Endothelial cell of umbilical vein (primary cell): ENCODE measurements around the gene B4GALNT1. TPM values are rescaled to one million over a fixed set of nuclear protein-coding genes. Genes with fewer than 3 reads are reported as not detected.

Experiments used
- BruUV-seq: library from RNA; stranded (reverse); fragments of 400-500 nt; replicated peaks from 2 replicates; lab custom pipeline; 2021; lab: Mats Ljungman, UMichigan
- CTCF ChIA-PET: fragments of 300-600, 350-600 bp; sonication (Branson Sonifier 250); formaldehyde crosslinking; loops from one replicate; lab custom pipeline; 2021; ENCODE audit warnings: antibody characterized with exemption, inconsistent platforms; lab: Charles Lee
- POLR2A ChIA-PET: fragments of 300-600, 350-600 bp; sonication (Branson Sonifier 250); formaldehyde crosslinking; loops from one replicate; lab custom pipeline; 2021; ENCODE audit warnings: antibody characterized with exemption, inconsistent platforms; lab: Charles Lee
- DNase-seq: peaks from one replicate; pipeline ENCODE4 v3.0.0-alpha.2; 2011; ENCODE audit warnings: low read depth, low spot score
- FAIRE-seq: peaks from 2 replicates; lab custom pipeline; 2011; peaks lifted over from hg19 to GRCh38; lab: Jason Lieb, UNC
- H2AFZ ChIP-seq: 2 replicates; pipeline ENCODE4 v1.6.0; 2012; ENCODE audit warnings: low read depth, low read length, control low read depth, inconsistent platforms
- H3K27ac ChIP-seq: 2 replicates; pipeline ENCODE4 v1.5.1; 2011; ENCODE audit warnings: low read depth, mild to moderate bottlenecking, control low read depth, low read length, moderate library complexity; ENCODE audit not compliant: insufficient read depth
- H3K27me3 ChIP-seq, 2 experiments: 2 replicates each; pipeline versions ENCODE4 v1.6.0 to v1.6.1; 2011; ENCODE audit warnings: low read length in 2 of 2, mixed read lengths in 1 of 2; ENCODE audit not compliant: control insufficient read depth in 2 of 2, insufficient read depth in 2 of 2
- H3K36me3 ChIP-seq, 2 experiments: 2 replicates in 1 of 2; 3 replicates in 1 of 2; pipeline ENCODE4 v1.5.1; 2011; ENCODE audit warnings: low read length in 2 of 2, mild to moderate bottlenecking in 1 of 2, moderate library complexity in 1 of 2; ENCODE audit not compliant: control insufficient read depth in 2 of 2, insufficient read depth in 2 of 2; ENCODE audit errors: extremely low read depth in 1 of 2
- H3K4me1 ChIP-seq: 3 replicates; pipeline ENCODE4 v1.5.1; 2011; ENCODE audit warnings: mild to moderate bottlenecking, low read length; ENCODE audit not compliant: control insufficient read depth, insufficient read depth; ENCODE audit errors: extremely low read depth
- H3K4me2 ChIP-seq: 2 replicates; pipeline ENCODE4 v1.6.1; 2011; ENCODE audit warnings: low read length, control low read depth, mixed read lengths; ENCODE audit not compliant: insufficient read depth
- H3K4me3 ChIP-seq, 3 experiments: fragments of 200-600 bp in 1 of 3; sonication (generic), shearing (Covaris generic) in 1 of 3; replicated peaks in 1 of 3; 2 replicates each; pipeline ENCODE4 v1.5.1; 2011 to 2016; ENCODE audit warnings: control low read depth in 3 of 3, low read length in 3 of 3, mild to moderate bottlenecking in 2 of 3, inconsistent platforms in 1 of 3, low read depth in 1 of 3, moderate library complexity in 1 of 3; ENCODE audit not compliant: insufficient read depth in 1 of 3
- H3K79me2 ChIP-seq: 2 replicates; pipeline ENCODE4 v1.6.0; 2012; ENCODE audit warnings: low read length, inconsistent platforms; ENCODE audit not compliant: control insufficient read depth, insufficient read depth
- H3K9ac ChIP-seq: replicated peaks from 2 replicates; pipeline ENCODE3; 2011; ENCODE audit warnings: low read length, control low read depth; ENCODE audit not compliant: insufficient read depth; ENCODE audit errors: extremely low read depth
- H3K9me1 ChIP-seq: replicated peaks from 3 replicates; pipeline ENCODE4 v1.6.0; 2011; ENCODE audit warnings: mild to moderate bottlenecking, low read length; ENCODE audit not compliant: control insufficient read depth, insufficient read depth; ENCODE audit errors: extremely low read depth
- H3K9me3 ChIP-seq: replicated peaks from 2 replicates; pipeline ENCODE4 v1.5.1; 2012; ENCODE audit warnings: low read length, inconsistent platforms; ENCODE audit not compliant: control insufficient read depth, insufficient read depth
- H4K20me1 ChIP-seq: replicated peaks from 2 replicates; pipeline ENCODE3; 2011; ENCODE audit warnings: mild to moderate bottlenecking, low read length; ENCODE audit not compliant: control insufficient read depth, insufficient read depth; ENCODE audit errors: extremely low read depth
- EZH2 ChIP-seq: IDR thresholded peaks from 2 replicates; pipeline ENCODE4 v1.6.1; 2012; ENCODE audit warnings: borderline replicate concordance, low read depth, mild to moderate bottlenecking, moderate library complexity, low read length, inconsistent platforms; ENCODE audit not compliant: severe bottlenecking
- FOS ChIP-seq: IDR thresholded peaks from 2 replicates; pipeline ENCODE4 v1.6.1; 2011; ENCODE audit warnings: mild to moderate bottlenecking, low read length, moderate library complexity, borderline replicate concordance; ENCODE audit not compliant: insufficient read depth
- GATA2 ChIP-seq: IDR thresholded peaks from 2 replicates; pipeline ENCODE4 v1.7.0; 2011; ENCODE audit warnings: low read depth, mild to moderate bottlenecking, moderate library complexity, mixed read lengths, low read length; ENCODE audit not compliant: insufficient read length, insufficient read depth
- JUN ChIP-seq: IDR thresholded peaks from 2 replicates; pipeline ENCODE4 v1.6.1; 2011; ENCODE audit warnings: borderline replicate concordance, low read depth; ENCODE audit not compliant: insufficient read length, insufficient read depth
- MYC ChIP-seq: IDR thresholded peaks from one replicate; pipeline ENCODE4 v1.6.1; 2011; ENCODE audit warnings: mild to moderate bottlenecking, low read depth, low read length
- POLR2A ChIP-seq: IDR thresholded peaks from 2 replicates; pipeline ENCODE4 v1.6.1; 2012; ENCODE audit warnings: low read depth, mild to moderate bottlenecking, control low read depth, low read length
- POLR2AphosphoS5 ChIP-seq: IDR thresholded peaks from 2 replicates; pipeline ENCODE4 v1.6.1; 2012; ENCODE audit warnings: low read depth, mild to moderate bottlenecking, control low read depth, low read length, moderate library complexity; ENCODE audit not compliant: insufficient read depth
- dilution Hi-C: fragments of 300-500 bp; cut with MboI; formaldehyde crosslinking; loops from one replicate; pipeline ENCODE4 v1.15.0; 2019; ENCODE audit warnings: low sequenced_read_pairs; ENCODE audit not compliant: extremely low pct_ligation_motif_present
- intact Hi-C: fragments of 100-400 bp; cut with micrococcal nuclease; formaldehyde crosslinking; loops from one replicate; pipeline ENCODE4 v1.10.0; 2022
- polyA plus RNA-seq, 4 experiments: library from polyadenylated mRNA; depleted of rRNA in 3 of 4; stranded (reverse) in 3 of 4; unstranded in 1 of 4; fragments of >200 nt; gene quantifications; 2 replicates each; pipeline versions ENCODE4 v1.2.1 to v1.2.3, GENCODE V29; 2011 to 2012; ENCODE audit warnings: missing spikeins in 1 of 4
- total RNA-seq: library from RNA; stranded (reverse); gene quantifications from 2 replicates; pipeline ENCODE4 v1.2.3, GENCODE V29; 2021
- TF ChIP-seq, protein P1 (sequence below), 2 donors: IDR thresholded peaks; 1 replicate in 1 of 2; 2 replicates in 1 of 2; pipeline ENCODE4 v1.5.1; 2011; ENCODE audit warnings: low read length in 2 of 2, mild to moderate bottlenecking in 2 of 2, moderate library complexity in 2 of 2, control low read depth in 1 of 2, inconsistent platforms in 1 of 2, low read depth in 1 of 2; ENCODE audit not compliant: insufficient read depth in 1 of 2; ENCODE audit errors: extremely low read depth in 1 of 2
- TF ChIP-seq, protein P2 (sequence below): IDR thresholded peaks from 2 replicates; pipeline ENCODE4 v1.6.1; 2011; ENCODE audit not compliant: insufficient read depth, insufficient read length

B4GALNT1 gene
- total and polyA plus RNA-seq, 2 donors (not counting 3 experiments of a cell fraction or from before 2014, with no cell fraction given) = 0.33 to 0.35 TPM

DNA sequence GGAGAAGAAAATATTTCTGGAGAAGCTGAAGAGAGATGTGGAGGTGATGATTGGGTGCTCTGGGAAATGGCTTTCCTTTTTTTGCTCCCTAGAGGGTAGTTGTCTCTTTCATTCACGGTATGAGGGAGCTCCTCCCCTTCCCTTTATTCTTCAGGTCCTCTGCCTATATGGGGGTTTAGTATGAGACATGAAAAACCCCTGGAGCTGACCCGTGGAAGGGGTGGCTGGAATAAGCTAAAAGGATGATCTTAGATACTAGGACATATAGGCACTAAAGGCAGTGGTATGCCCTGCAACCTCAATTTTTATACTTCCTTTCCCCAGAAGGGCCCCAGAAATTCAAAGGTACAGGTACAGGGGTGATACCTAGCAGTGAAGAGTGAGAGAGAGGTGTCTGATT lies 32.6 kb downstream of the B4GALNT1 start:
- intact Hi-C loops = no loop called here
- no peaks in the 10 kb centered on the region for H3K36me3 ChIP-seq
- TF ChIP-seq FOS (no peak), POLR2A (no peak), JUN (no peak), EZH2 (no peak), MYC (no peak), GATA2 (no peak), POLR2AphosphoS5 (no peak)
- TF ChIP-seq, protein P1, sequence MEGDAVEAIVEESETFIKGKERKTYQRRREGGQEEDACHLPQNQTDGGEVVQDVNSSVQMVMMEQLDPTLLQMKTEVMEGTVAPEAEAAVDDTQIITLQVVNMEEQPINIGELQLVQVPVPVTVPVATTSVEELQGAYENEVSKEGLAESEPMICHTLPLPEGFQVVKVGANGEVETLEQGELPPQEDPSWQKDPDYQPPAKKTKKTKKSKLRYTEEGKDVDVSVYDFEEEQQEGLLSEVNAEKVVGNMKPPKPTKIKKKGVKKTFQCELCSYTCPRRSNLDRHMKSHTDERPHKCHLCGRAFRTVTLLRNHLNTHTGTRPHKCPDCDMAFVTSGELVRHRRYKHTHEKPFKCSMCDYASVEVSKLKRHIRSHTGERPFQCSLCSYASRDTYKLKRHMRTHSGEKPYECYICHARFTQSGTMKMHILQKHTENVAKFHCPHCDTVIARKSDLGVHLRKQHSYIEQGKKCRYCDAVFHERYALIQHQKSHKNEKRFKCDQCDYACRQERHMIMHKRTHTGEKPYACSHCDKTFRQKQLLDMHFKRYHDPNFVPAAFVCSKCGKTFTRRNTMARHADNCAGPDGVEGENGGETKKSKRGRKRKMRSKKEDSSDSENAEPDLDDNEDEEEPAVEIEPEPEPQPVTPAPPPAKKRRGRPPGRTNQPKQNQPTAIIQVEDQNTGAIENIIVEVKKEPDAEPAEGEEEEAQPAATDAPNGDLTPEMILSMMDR (IDR thresholded peaks at IDR 0.05; ENCODE audit: extremely low read depth in 1 of 2, insufficient read depth in 1 of 2, low read depth in 1 of 2, low read length in 2 of 2) = no peak
- TF ChIP-seq, protein P2, sequence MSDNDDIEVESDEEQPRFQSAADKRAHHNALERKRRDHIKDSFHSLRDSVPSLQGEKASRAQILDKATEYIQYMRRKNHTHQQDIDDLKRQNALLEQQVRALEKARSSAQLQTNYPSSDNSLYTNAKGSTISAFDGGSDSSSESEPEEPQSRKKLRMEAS = no peak
- no peak for DNase-seq
- BruUV-seq = no TSS peak
- CTCF ChIA-PET = interaction anchor here (0.9 to 3.6 kb wide), 3 partner anchors 17 to 32 kb away, joined by 3 to 25 read pairs (median 3); partner anchors contain the start of gene B4GALNT1
- no peaks in the 10 kb centered on the region for H3K9me1 ChIP-seq
- no peak overlapping the region for H2AFZ ChIP-seq
- dilution Hi-C loops = no loop called here
- H3K27ac ChIP-seq = no peak overlapping the region
- no peak overlapping the region for H3K4me2 ChIP-seq
- no peak overlapping the region for H3K9ac ChIP-seq
- H3K9me3 ChIP-seq = no peaks in the 10 kb centered on the region
- H3K4me3 ChIP-seq = no peak overlapping the region
- H3K79me2 ChIP-seq = no peaks in the 10 kb centered on the region
- no peaks in the 10 kb centered on the region for H4K20me1 ChIP-seq
- POLR2A ChIA-PET = interaction anchor here (1.1 kb wide), 1 partner anchor 11 kb away, joined by 3 read pairs; the partner anchor contains the start of gene ARHGEF25
- no peak for FAIRE-seq
- H3K27me3 ChIP-seq = no peaks in the 10 kb centered on the region
- peaks cover 6% of the 10 kb centered on the region for H3K4me1 ChIP-seq
